ENCODE data around the gene IMMP2L. TPM values are rescaled to one million over a fixed set of nuclear protein-coding genes. Genes with fewer than 3 reads are reported as not detected.

The IMMP2L gene
- total and polyA plus RNA-seq, 2 of the 13 experiments (the other 11 are each of a cell fraction or from before 2014, with no cell fraction given): 7.8 to 16.9 TPM

GRCh38 chr7:111312966-111313365, 249.3 kb downstream of the IMMP2L start:
- DNase-seq (ENCODE audit: low spot score) (peak; percentile 13), ATAC-seq (peak; percentile 78), FAIRE-seq (no peak)
- POLR2A ChIA-PET: no interaction called here
- Histone ChIP-seq H3K4me1 (ENCODE audit: insufficient read depth, low read length) (no peaks in the 10 kb centered on the region), H3K4me3 (replicated peaks in 1 of 3; ENCODE audit: insufficient read depth in 1 of 3, low read depth in 2 of 3, low read length in 3 of 3) (no peak overlapping the region), H3K27ac (ENCODE audit: extremely low read length, insufficient read depth, low read length) (no peak overlapping the region), H2AFZ (ENCODE audit: low read length) (no peak overlapping the region), H3K9me3 (ENCODE audit: low read length) (no peaks in the 10 kb centered on the region), H3K36me3 (replicated peaks in 1 of 2; ENCODE audit: control insufficient read depth in 1 of 2, insufficient read depth in 2 of 2, low read length in 2 of 2) (no peaks in the 10 kb centered on the region), H3K27me3 (ENCODE audit: control insufficient read depth in 1 of 2, insufficient read depth in 2 of 2, low read length in 2 of 2) (no peaks in the 10 kb centered on the region), H4K20me1 (ENCODE audit: insufficient read depth, low read length) (no peaks in the 10 kb centered on the region), H3K9ac (ENCODE audit: insufficient read depth, low read depth, low read length) (no peak overlapping the region), H3K79me2 (ENCODE audit: insufficient read depth, low read length) (no peaks in the 10 kb centered on the region), H3K4me2 (ENCODE audit: low read depth, low read length) (no peak overlapping the region)
- CTCF ChIA-PET (ENCODE audit: low intra/inter-chr PET ratio, low total read pairs): no interaction called here
- TF ChIP-seq ATF7-NPFF (CRISPR knock-in tag; IDR thresholded peaks at IDR 0.05; ENCODE audit: low read depth) (no peak), STAG1 (CRISPR knock-in tag; IDR thresholded peaks at IDR 0.05) (peak; percentile 35)
- intact Hi-C loops (cut with micrococcal nuclease; ENCODE audit: unreplicated experiment) (loop anchor here (1.0 kb wide), 1 partner anchor 173 kb away; no protein-coding TSS in a partner anchor), in situ Hi-C loops (cut with HindIII; ENCODE audit: extremely low pct_ligation_motif_present, low pct_unique_long_range_greater_than_20kb) (no loop called here)
- no TSS peak for BruUV-seq (replicated peaks)

- no peak for FAIRE-seq
- Histone ChIP-seq H3K4me2 (ENCODE audit: low read depth, low read length) (no peak overlapping the region), H3K9ac (ENCODE audit: insufficient read depth, low read depth, low read length) (no peak overlapping the region), H3K27me3 (ENCODE audit: control insufficient read depth in 1 of 2, insufficient read depth in 2 of 2, low read length in 2 of 2) (no peaks in the 10 kb centered on the region), H3K9me3 (ENCODE audit: low read length) (no peaks in the 10 kb centered on the region), H4K20me1 (ENCODE audit: insufficient read depth, low read length) (no peaks in the 10 kb centered on the region), H3K79me2 (ENCODE audit: insufficient read depth, low read length) (no peaks in the 10 kb centered on the region), H3K36me3 (replicated peaks in 1 of 2; ENCODE audit: control insufficient read depth in 1 of 2, insufficient read depth in 2 of 2, low read length in 2 of 2) (no peaks in the 10 kb centered on the region), H3K27ac (ENCODE audit: extremely low read length, insufficient read depth, low read length) (no peak overlapping the region), H3K4me1 (ENCODE audit: insufficient read depth, low read length) (no peaks in the 10 kb centered on the region), H2AFZ (ENCODE audit: low read length) (no peak overlapping the region), H3K4me3 (replicated peaks in 1 of 3; ENCODE audit: insufficient read depth in 1 of 3, low read depth in 2 of 3, low read length in 3 of 3) (no peak overlapping the region)
- no peak for ATAC-seq
- 100% methylated on average over 1 of the region's 1 CpG for WGBS (ENCODE audit: low lambda C conversion rate)
- BruUV-seq (replicated peaks): no TSS peak
- no peak for DNase-seq (ENCODE audit: low spot score)
- intact Hi-C loops (cut with micrococcal nuclease; ENCODE audit: unreplicated experiment) (no loop called here), in situ Hi-C loops (cut with HindIII; ENCODE audit: extremely low pct_ligation_motif_present, low pct_unique_long_range_greater_than_20kb) (no loop called here)
- ChIA-PET CTCF (ENCODE audit: low intra/inter-chr PET ratio, low total read pairs) (no interaction called here), POLR2A (no interaction called here)
- TF ChIP-seq, protein P1, sequence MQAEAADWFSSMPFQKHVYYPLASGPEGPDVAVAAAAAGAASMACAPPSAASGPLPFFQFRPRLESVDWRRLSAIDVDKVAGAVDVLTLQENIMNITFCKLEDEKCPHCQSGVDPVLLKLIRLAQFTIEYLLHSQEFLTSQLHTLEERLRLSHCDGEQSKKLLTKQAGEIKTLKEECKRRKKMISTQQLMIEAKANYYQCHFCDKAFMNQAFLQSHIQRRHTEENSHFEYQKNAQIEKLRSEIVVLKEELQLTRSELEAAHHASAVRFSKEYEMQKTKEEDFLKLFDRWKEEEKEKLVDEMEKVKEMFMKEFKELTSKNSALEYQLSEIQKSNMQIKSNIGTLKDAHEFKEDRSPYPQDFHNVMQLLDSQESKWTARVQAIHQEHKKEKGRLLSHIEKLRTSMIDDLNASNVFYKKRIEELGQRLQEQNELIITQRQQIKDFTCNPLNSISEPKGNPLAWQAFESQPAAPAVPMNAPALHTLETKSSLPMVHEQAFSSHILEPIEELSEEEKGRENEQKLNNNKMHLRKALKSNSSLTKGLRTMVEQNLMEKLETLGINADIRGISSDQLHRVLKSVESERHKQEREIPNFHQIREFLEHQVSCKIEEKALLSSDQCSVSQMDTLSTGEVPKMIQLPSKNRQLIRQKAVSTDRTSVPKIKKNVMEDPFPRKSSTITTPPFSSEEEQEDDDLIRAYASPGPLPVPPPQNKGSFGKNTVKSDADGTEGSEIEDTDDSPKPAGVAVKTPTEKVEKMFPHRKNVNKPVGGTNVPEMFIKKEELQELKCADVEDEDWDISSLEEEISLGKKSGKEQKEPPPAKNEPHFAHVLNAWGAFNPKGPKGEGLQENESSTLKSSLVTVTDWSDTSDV (CRISPR knock-in tag; IDR thresholded peaks at IDR 0.05): no peak
Measured at GRCh38 chr7:111308691-111309090, 253.6 kb downstream of the IMMP2L start.

Measured in HepG2 (cell line).